H1 (cell line): Measurements from ENCODE around the gene IFI27L1. TPM values are rescaled to one million over a fixed set of nuclear protein-coding genes. Genes with fewer than 3 reads are reported as not detected.

ENCODE experiments used
- CTCF ChIA-PET: fragments of 300-600 bp; sonication (Branson Sonifier 250); formaldehyde crosslinking; loops from one replicate; lab custom pipeline; 2021; ENCODE audit not compliant: partially characterized antibody; lab: Charles Lee
- POLR2A ChIA-PET: fragments of 300-600 bp; sonication (Branson Sonifier 250); formaldehyde crosslinking; loops from one replicate; lab custom pipeline; 2021; ENCODE audit warnings: inconsistent platforms; ENCODE audit not compliant: partially characterized antibody; lab: Charles Lee
- DNase-seq, 2 experiments: peaks; one replicate each; pipeline versions ENCODE4 v3.0.0 to v3.0.0-alpha.2; 2010 to 2022; ENCODE audit warnings: low spot score in 2 of 2, low read depth in 1 of 2, mixed read lengths in 1 of 2
- FAIRE-seq: peaks from 2 replicates; lab custom pipeline; 2011; peaks lifted over from hg19 to GRCh38; lab: Jason Lieb, UNC
- H2AFZ ChIP-seq: 2 replicates; pipeline ENCODE4 v1.8.1; 2012; ENCODE audit warnings: low read length, inconsistent platforms
- H2AK5ac ChIP-seq: 2 replicates; pipeline ENCODE4 v1.6.1; 2013; ENCODE audit warnings: low read depth, low read length
- H2BK120ac ChIP-seq: replicated peaks from 2 replicates; pipeline ENCODE3; 2013; ENCODE audit warnings: low read depth, low read length, inconsistent platforms
- H2BK12ac ChIP-seq: 2 replicates; pipeline ENCODE4 v1.6.1; 2013; ENCODE audit warnings: low read depth, low read length
- H2BK15ac ChIP-seq: 2 replicates; pipeline ENCODE4 v1.6.1; 2013; ENCODE audit warnings: low read length
- H2BK20ac ChIP-seq: 2 replicates; pipeline ENCODE4 v1.6.1; 2013; ENCODE audit warnings: low read length
- H2BK5ac ChIP-seq: 2 replicates; pipeline ENCODE4 v1.6.1; 2013; ENCODE audit warnings: low read depth, low read length
- H3K14ac ChIP-seq: 2 replicates; pipeline ENCODE4 v1.6.1; 2013; ENCODE audit warnings: inconsistent platforms; ENCODE audit not compliant: insufficient read length
- H3K18ac ChIP-seq: 2 replicates; pipeline ENCODE4 v1.6.1; 2013; ENCODE audit warnings: low read length; ENCODE audit errors: extremely low read depth
- H3K23ac ChIP-seq: 2 replicates; pipeline ENCODE4 v1.6.1; 2013; ENCODE audit warnings: inconsistent platforms; ENCODE audit not compliant: insufficient read length
- H3K23me2 ChIP-seq: 2 replicates; pipeline ENCODE4 v1.6.1; 2013; ENCODE audit warnings: low read depth, low read length
- H3K27ac ChIP-seq: 2 replicates; pipeline ENCODE4 v1.6.1; 2011; ENCODE audit warnings: low read depth, low read length, inconsistent platforms
- H3K27me3 ChIP-seq, 4 experiments: replicated peaks in 1 of 4; 1 replicate in 1 of 4; 2 replicates in 3 of 4; pipeline versions ENCODE4 v1.6.1 to v1.8.1; 2011 to 2013; ENCODE audit warnings: low read length in 3 of 4, mild to moderate bottlenecking in 3 of 4, inconsistent platforms in 2 of 4, mixed read lengths in 2 of 4, moderate library complexity in 1 of 4; ENCODE audit not compliant: control insufficient read depth in 3 of 4, insufficient read depth in 3 of 4; ENCODE audit errors: extremely low read depth in 1 of 4
- H3K36me3 ChIP-seq, 4 experiments: 2 replicates each; pipeline versions ENCODE4 v1.6.1 to v1.8.1; 2011 to 2013; ENCODE audit warnings: mild to moderate bottlenecking in 4 of 4, low read length in 3 of 4, moderate library complexity in 2 of 4, control low read depth in 1 of 4, inconsistent platforms in 1 of 4; ENCODE audit not compliant: insufficient read depth in 4 of 4, control insufficient read depth in 2 of 4
- H3K4ac ChIP-seq: replicated peaks from 2 replicates; pipeline ENCODE3; 2013; ENCODE audit warnings: low read length, low read depth, mixed read lengths, inconsistent platforms; ENCODE audit not compliant: insufficient read length
- H3K4me1 ChIP-seq, 4 experiments: replicated peaks in 1 of 4; 1 replicate in 1 of 4; 2 replicates in 3 of 4; pipeline versions ENCODE4 v1.6.1 to v1.8.1; 2011 to 2013; ENCODE audit warnings: low read length in 3 of 4, inconsistent platforms in 2 of 4, mixed read lengths in 1 of 4; ENCODE audit not compliant: insufficient read depth in 4 of 4, control insufficient read depth in 3 of 4
- H3K4me2 ChIP-seq, 2 experiments: 2 replicates each; pipeline versions ENCODE4 v1.6.1 to v1.8.1; 2011 to 2013; ENCODE audit warnings: low read depth in 2 of 2, low read length in 2 of 2, control low read depth in 1 of 2, inconsistent platforms in 1 of 2, mild to moderate bottlenecking in 1 of 2; ENCODE audit not compliant: insufficient read depth in 1 of 2
- H3K4me3 ChIP-seq, 4 experiments: fragments of 200-600, 300-600 bp in 1 of 4; sonication (generic), shearing (Covaris generic), sonication (Bioruptor Twin) in 1 of 4; 2 replicates each; pipeline versions ENCODE4 v1.5.1 to v1.8.1; 2011 to 2016; ENCODE audit warnings: low read length in 4 of 4, low read depth in 3 of 4, control low read depth in 2 of 4, inconsistent platforms in 2 of 4, mild to moderate bottlenecking in 2 of 4, mixed read lengths in 1 of 4, moderate library complexity in 1 of 4; ENCODE audit not compliant: insufficient read depth in 2 of 4; ENCODE audit errors: extremely low read depth in 1 of 4
- H3K56ac ChIP-seq: replicated peaks from 2 replicates; pipeline ENCODE3; 2013; ENCODE audit warnings: low read depth, mild to moderate bottlenecking, mixed read lengths, low read length, inconsistent platforms; ENCODE audit not compliant: insufficient read length
- H3K79me1 ChIP-seq: 2 replicates; pipeline ENCODE4 v1.6.1; 2013; ENCODE audit warnings: low read depth, low read length, control low read depth
- H3K79me2 ChIP-seq, 2 experiments: 2 replicates each; pipeline versions ENCODE4 v1.6.1 to v1.8.1; 2012 to 2013; ENCODE audit warnings: low read length in 2 of 2, mild to moderate bottlenecking in 2 of 2, inconsistent platforms in 1 of 2; ENCODE audit not compliant: insufficient read depth in 2 of 2, control insufficient read depth in 1 of 2
- H3K9ac ChIP-seq, 4 experiments: replicated peaks in 1 of 4; 1 replicate in 1 of 4; 2 replicates in 3 of 4; pipeline versions ENCODE4 v1.6.1 to v1.8.1; 2011 to 2013; ENCODE audit warnings: low read depth in 3 of 4, low read length in 3 of 4, control low read depth in 2 of 4, mild to moderate bottlenecking in 2 of 4, moderate library complexity in 2 of 4, inconsistent platforms in 1 of 4; ENCODE audit errors: extremely low read depth in 1 of 4
- H3K9me3 ChIP-seq, 2 experiments: 2 replicates each; pipeline versions ENCODE4 v1.6.1 to v1.8.1; 2012 to 2013; ENCODE audit warnings: mild to moderate bottlenecking in 2 of 2, moderate library complexity in 2 of 2, control low read depth in 1 of 2, inconsistent platforms in 1 of 2, low read depth in 1 of 2, low read length in 1 of 2, mixed read lengths in 1 of 2; ENCODE audit not compliant: insufficient read depth in 2 of 2
- H4K20me1 ChIP-seq, 2 experiments: replicated peaks in 1 of 2; 2 replicates each; pipeline versions ENCODE3 to v1.8.1; 2011 to 2013; ENCODE audit warnings: inconsistent platforms in 2 of 2, low read length in 2 of 2, mild to moderate bottlenecking in 1 of 2; ENCODE audit not compliant: insufficient read depth in 2 of 2, control insufficient read depth in 1 of 2
- H4K5ac ChIP-seq: 2 replicates; pipeline ENCODE4 v1.6.1; 2013; ENCODE audit warnings: low read length, low read depth, mixed read lengths, inconsistent platforms; ENCODE audit not compliant: insufficient read length
- H4K8ac ChIP-seq: 2 replicates; pipeline ENCODE4 v1.8.0; 2013; ENCODE audit warnings: mild to moderate bottlenecking, moderate library complexity, low read length, inconsistent platforms; ENCODE audit not compliant: insufficient read depth; ENCODE audit errors: extremely low read depth
- H4K91ac ChIP-seq: replicated peaks from 2 replicates; pipeline ENCODE3; 2013; ENCODE audit warnings: low read length, mixed read lengths, inconsistent platforms; ENCODE audit not compliant: insufficient read length
- HDAC6 ChIP-seq: IDR thresholded peaks from one replicate; pipeline ENCODE4 v1.7.1; 2012; ENCODE audit warnings: low read depth, mild to moderate bottlenecking, inconsistent platforms, low read length, moderate library complexity
- WGBS, 2 experiments: shearing (Covaris generic) in 1 of 2; methylation state at CpG; one replicate each; pipeline versions ENCODE4 v1.1.6 to v1.1.7; 2013 to 2015; ENCODE audit warnings: low lambda C conversion rate in 2 of 2, mixed read lengths in 2 of 2, inconsistent platforms in 1 of 2, low coverage in 1 of 2, missing lambda C conversion rate in 1 of 2; ENCODE audit not compliant: insufficient replicate concordance in 2 of 2, insufficient coverage in 1 of 2, insufficient read length in 1 of 2; ENCODE audit errors: extremely low coverage in 1 of 2, missing lambda C conversion rate in 1 of 2; 5-methylcytosine and 5-hydroxymethylcytosine counted together
- polyA plus RNA-seq, 7 experiments: library from polyadenylated mRNA; depleted of rRNA in 3 of 7; stranded (reverse) in 5 of 7; unstranded in 2 of 7; fragments of >200 nt in 5 of 7; fragments of 200-250 nt in 2 of 7; gene quantifications; 1 replicate in 5 of 7; 2 replicates in 1 of 7; 4 replicates in 1 of 7; pipeline versions ENCODE4 v1.2.1 to v1.2.3, GENCODE V29; 2011 to 2013; ENCODE audit warnings: missing spikeins in 2 of 7, mixed read lengths in 2 of 7
- total RNA-seq: library from RNA; stranded (reverse); fragmentation: NEBNext Ultra II Directional; extraction: Animal tissue kit (Norgen Biotek cat#: 25700); gene quantifications from 2 replicates; pipeline ENCODE4 v1.2.1, GENCODE V29; 2021

The IFI27L1 gene
- total and polyA plus RNA-seq, 2 of the 8 experiments (the other 6 are each of a cell fraction or from before 2014, with no cell fraction given): 21.2 to 30.5 TPM

GRCh38 chr14:94041551-94042346, 39.4 kb upstream of the IFI27L1 start:
- no peak overlapping the region for H3K9ac ChIP-seq
- H3K79me1 ChIP-seq: no peaks in the 10 kb centered on the region
- H2BK120ac ChIP-seq: no peak overlapping the region
- peaks cover 0 to 26% (median 9%) of the 10 kb centered on the region in 4 experiments; a peak in 4 of 8 replicates for H3K36me3 ChIP-seq
- FAIRE-seq: no peak
- no peak overlapping the region for H3K4me3 ChIP-seq
- H2BK15ac ChIP-seq: no peak overlapping the region
- 83% methylated on average over 18 of the region's 18 CpGs; no CpG with 5 or more reads in 1 of the 2 experiments for WGBS, 2 experiments
- no peak overlapping the region for H3K27ac ChIP-seq
- no peak for TF ChIP-seq HDAC6
- no peak overlapping the region for H4K91ac ChIP-seq
- H3K4me2 ChIP-seq: no peak overlapping the region
- H4K5ac ChIP-seq: no peak overlapping the region
- no peak overlapping the region for H2AFZ ChIP-seq
- no peak overlapping the region for H3K23ac ChIP-seq
- H3K14ac ChIP-seq: no peak overlapping the region
- H3K27me3 ChIP-seq: no peaks in the 10 kb centered on the region
- ChIA-PET CTCF (interaction anchor here (0.9 to 1.6 kb wide), 5 partner anchors 10 to 102 kb away, joined by 3 to 7 read pairs (median 4); no protein-coding TSS in a partner anchor), POLR2A (interaction anchor here (1.0 kb wide), 1 partner anchor 11 kb away, joined by 5 read pairs; no protein-coding TSS in a partner anchor)
- H3K23me2 ChIP-seq: no peaks in the 10 kb centered on the region
- H2AK5ac ChIP-seq: no peak overlapping the region
- H3K9me3 ChIP-seq: no peaks in the 10 kb centered on the region
- no peak overlapping the region for H3K56ac ChIP-seq
- H3K4me1 ChIP-seq: no peaks in the 10 kb centered on the region
- H4K8ac ChIP-seq: peak overlapping the region; percentile 14; the same call in 1 of the 2 replicates
- H3K79me2 ChIP-seq: no peaks in the 10 kb centered on the region
- no peak overlapping the region for H3K4ac ChIP-seq
- peaks cover 0 to 6% of the 10 kb centered on the region in 2 experiments for H4K20me1 ChIP-seq
- no peak overlapping the region for H2BK20ac ChIP-seq
- no peak overlapping the region for H2BK12ac ChIP-seq
- H2BK5ac ChIP-seq: no peak overlapping the region; the same call in 1 of the 2 replicates
- H3K18ac ChIP-seq: no peak overlapping the region
- no peak for DNase-seq
